Right lobe of liver (tissue), 4 donors: ENCODE measurements around the gene LTO1.

ENCODE experiments used
- POLR2A ChIP-seq: fragments of 450-650 bp; IDR thresholded peaks from one replicate; pipeline ENCODE4 v1.6.1; 2017; ENCODE audit warnings: antibody characterized with exemption, mild to moderate bottlenecking
- TF ChIP-seq, protein P1 (sequence below), 4 donors: fragments of 200-600 bp in 3 of 4; fragments of 450-650 bp in 1 of 4; IDR thresholded peaks; one replicate each; pipeline versions ENCODE4 v1.5.1 to v1.8.0; 2016 to 2022; ENCODE audit warnings: antibody characterized with exemption in 4 of 4, mild to moderate bottlenecking in 2 of 4
- donor health status: DM: no; HTN: no; CAD: no.
- donor health status: DM: no; HTN: no; CAD: no.
- donor health status: DM: no; HTN: yes; CAD: no.

DNA sequence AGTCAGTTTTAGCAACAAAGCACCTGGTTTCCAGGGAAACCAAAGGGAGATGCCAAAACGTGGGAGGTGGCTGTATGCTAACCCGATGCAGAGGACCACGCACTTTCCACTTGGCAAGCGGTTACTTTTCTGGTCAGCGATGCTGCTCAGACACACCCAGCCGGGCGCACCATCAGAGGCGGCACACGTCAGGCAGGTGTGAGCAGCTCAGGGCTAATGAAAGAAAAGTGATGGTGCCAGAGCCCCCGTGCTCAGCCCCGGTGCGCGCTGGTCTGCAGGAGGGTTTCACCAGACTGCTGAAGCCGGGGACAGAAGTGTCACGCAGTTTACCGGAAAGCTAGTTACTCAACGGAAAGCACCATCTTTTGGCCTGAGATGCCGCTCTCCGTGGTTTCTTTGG, 5.7 kb downstream of the LTO1 start:
- TF ChIP-seq POLR2A: no peak
- TF ChIP-seq, protein P1, sequence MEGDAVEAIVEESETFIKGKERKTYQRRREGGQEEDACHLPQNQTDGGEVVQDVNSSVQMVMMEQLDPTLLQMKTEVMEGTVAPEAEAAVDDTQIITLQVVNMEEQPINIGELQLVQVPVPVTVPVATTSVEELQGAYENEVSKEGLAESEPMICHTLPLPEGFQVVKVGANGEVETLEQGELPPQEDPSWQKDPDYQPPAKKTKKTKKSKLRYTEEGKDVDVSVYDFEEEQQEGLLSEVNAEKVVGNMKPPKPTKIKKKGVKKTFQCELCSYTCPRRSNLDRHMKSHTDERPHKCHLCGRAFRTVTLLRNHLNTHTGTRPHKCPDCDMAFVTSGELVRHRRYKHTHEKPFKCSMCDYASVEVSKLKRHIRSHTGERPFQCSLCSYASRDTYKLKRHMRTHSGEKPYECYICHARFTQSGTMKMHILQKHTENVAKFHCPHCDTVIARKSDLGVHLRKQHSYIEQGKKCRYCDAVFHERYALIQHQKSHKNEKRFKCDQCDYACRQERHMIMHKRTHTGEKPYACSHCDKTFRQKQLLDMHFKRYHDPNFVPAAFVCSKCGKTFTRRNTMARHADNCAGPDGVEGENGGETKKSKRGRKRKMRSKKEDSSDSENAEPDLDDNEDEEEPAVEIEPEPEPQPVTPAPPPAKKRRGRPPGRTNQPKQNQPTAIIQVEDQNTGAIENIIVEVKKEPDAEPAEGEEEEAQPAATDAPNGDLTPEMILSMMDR (IDR thresholded peaks at IDR 0.05): no peak
